HG03354 (cell line): ENCODE data around the gene SCD5.

ENCODE experiments used
- ATAC-seq: cut with Tn5 transposase; IDR thresholded peaks from one replicate; pipeline ENCODE4 v1.9.1; 2021; ENCODE audit warnings: mild to moderate bottlenecking; ENCODE audit not compliant: unreplicated experiment, poor library complexity, severe bottlenecking

The SCD5 gene

DNA sequence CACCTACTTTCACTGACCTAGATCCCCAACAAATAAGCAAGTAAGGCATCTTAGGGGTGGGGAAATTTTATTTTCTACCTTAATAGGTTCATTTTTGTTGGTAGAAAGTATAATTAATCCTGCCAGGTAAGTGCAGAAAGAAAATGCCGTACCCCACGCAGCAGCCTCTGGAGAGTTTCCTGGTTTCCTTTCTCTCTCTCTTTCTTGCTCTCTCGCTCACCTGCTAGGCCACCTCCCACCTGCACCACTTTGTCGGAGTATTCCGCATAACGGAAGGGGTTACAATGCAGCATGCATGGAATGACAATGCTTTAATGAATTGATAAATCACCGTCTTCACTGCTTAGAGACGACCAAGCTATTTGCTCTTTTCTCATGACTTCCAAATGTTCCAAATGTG lies 101.0 kb downstream of the SCD5 start:
- ATAC-seq: no peak

- ATAC-seq: no peak
These were observed 102.3 kb downstream of the SCD5 start for GRCh38 chr4:82696117-82696860.

- ATAC-seq: no peak
These were observed 103.7 kb downstream of the SCD5 start for GRCh38 chr4:82694892-82695291.

GRCh38 chr4:82694046-82694445 lies 104.5 kb downstream of the SCD5 start:
- no peak for ATAC-seq

DNA sequence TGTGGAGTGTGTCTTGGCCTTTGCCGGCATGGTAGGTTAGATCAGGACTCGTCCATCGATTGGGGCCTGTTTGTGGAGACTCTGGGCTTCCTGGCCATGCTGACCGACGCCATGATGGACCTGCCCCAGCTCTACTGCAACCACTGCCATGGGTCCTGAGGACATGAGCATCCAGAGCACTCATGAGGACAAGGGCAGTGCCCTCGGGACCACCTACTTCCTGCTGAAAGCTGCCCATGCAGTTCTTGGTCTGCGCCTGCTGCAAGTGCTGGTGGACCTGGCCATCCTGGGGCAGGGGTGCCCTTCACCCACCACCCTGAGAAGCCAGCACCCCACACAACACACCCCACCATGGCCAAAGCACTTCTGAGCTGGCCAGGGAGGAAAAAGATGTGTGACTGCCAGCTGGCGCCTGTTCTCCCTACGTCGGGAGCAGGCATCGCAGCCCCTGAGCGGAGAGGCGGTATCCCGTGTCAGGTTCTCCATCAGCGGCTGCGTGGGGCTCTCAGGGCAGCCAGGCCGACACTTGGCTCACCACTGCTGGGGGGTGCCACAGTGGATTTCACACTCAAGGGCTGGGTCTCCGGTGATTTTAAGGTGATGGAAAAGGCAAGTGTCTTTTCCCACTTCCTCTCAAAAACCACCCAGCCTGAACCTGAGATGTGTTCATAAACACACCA lies 106.4 kb downstream of the SCD5 start:
- no peak for ATAC-seq

GRCh38 chr4:82691431-82691830 lies 107.2 kb downstream of the SCD5 start:
- ATAC-seq: no peak

DNA sequence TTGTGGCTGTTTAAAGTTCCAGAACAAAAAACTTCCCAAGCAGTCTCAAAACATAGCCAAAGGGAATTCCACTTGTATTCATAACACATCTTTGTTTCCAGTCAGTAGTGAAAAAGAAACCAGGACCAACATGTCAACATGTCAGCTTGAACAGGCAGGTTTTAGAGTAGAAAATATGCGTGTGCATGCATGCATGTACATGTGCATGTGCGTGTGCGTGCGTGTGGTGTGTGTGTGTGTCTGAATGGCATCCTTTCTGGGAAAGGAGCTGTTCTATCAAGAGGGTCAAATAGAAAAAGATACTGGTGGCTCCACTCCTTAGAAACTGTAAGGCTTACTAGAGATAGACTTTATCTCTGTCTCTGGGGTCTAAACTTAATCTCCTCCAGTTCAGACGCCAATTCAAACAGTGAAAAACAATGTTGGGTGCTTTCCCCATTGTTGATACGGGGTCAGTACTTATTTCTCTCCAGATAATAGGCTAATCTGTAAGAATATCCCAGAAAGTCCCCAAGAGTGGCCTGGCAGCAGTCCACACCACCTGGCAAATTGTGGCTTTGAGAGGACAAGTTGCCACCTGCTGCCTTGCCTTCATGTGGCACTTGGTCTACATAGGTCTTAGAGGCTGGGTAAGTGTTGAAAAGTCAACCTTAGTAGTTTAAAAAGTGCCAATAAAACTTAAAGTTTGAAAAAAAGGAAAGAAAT lies 110.4 kb downstream of the SCD5 start:
- no peak for ATAC-seq

DNA sequence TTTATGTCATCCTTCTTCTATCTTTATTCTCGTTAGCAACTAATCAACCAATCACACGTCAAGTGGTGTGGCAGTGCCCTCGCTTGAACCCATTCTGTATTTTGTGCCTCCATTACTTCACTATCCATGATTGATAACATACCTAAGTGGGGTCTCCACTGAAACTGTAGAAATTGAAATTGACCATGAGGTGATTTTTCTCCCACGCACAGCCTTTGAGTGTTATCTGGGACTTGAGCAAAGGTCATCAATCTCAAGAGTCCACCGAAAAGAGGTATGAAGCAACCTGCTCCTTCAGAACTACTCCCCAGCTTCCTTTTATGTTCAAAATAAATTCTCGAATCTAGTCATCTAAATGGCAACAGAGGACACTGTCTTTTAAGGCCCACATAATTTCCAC lies 111.1 kb downstream of the SCD5 start:
- ATAC-seq: no peak

DNA sequence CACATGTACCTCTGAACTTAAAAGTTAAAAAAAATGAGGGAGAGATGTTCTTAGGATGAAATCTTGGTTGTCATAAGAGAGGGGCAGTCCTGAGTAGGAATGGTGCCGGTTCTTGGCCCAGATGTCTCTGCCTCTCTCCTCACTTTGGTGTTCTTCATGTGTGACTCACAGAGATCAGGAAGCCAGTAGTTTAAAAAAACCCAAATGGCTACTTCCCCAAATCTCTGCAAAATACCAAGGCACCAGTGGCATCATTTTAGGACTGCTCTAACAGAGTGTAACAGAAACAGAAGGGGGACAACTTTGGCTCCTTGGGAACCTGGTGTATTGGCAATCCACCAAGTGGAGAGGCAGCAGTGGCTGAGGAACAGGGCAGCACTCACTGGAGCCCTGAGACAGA lies 116.8 kb downstream of the SCD5 start:
- no peak for ATAC-seq

DNA sequence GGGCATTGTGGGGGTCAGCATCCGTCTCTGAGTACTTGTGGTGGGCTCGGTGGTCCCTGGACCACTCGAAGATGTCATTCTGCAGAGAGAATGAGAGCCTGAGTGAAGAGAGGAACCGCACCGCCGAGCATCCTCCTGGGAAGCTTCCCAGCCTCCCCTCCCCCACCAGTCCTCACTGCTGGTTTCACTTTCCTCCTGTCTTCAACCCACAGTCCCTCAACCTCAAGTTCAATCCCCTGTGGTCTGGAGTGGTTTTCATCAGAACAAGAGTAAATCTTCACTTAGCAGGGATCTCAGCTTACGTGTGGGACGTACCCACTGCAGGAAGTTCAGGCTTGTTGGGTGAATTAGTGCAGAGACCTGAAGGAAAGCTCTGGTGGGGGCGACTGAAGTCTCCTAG lies 117.8 kb downstream of the SCD5 start:
- ATAC-seq: no peak

GRCh38 chr4:82679531-82679930 lies 119.1 kb downstream of the SCD5 start:
- no peak for ATAC-seq

DNA sequence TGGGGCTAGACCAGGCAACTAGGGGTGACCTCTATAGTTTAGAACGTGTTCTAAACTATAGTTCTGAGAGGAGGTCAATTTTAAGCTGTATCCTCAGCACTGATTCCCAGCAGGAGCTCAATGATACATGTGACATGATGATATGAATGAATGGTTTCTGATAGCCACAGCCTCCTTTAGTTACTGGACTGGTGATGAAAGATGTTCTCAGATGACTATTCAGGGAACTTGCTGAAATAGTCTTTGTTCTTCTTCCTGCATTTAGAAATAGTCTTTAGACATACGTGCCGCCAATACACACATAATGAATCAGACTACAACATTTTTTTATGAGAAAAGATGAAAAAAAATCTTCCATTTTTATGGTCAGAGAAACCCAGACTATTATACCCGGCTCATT lies 120.5 kb downstream of the SCD5 start:
- no peak for ATAC-seq

DNA sequence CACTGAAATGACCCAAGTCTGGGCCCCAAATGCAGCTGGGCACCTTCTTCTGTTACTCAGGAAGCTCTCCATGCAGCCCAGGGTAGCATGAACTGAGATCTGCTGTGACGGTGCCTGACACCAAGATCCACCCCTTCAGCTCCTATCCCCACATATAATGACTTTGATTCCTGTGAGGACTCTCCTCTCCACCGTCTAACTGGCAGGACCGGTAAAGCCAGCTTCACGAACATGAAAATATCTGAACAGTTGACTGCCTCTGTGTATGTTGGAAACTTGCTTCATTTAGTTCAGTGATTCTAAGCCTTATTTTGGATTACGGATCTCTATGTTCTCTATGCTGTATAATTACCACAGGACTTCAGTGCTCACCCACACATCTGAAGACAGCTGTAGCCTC lies 121.3 kb downstream of the SCD5 start:
- no peak for ATAC-seq

- no peak for ATAC-seq
These were observed 130.7 kb downstream of the SCD5 start for GRCh38 chr4:82667761-82668480.

DNA sequence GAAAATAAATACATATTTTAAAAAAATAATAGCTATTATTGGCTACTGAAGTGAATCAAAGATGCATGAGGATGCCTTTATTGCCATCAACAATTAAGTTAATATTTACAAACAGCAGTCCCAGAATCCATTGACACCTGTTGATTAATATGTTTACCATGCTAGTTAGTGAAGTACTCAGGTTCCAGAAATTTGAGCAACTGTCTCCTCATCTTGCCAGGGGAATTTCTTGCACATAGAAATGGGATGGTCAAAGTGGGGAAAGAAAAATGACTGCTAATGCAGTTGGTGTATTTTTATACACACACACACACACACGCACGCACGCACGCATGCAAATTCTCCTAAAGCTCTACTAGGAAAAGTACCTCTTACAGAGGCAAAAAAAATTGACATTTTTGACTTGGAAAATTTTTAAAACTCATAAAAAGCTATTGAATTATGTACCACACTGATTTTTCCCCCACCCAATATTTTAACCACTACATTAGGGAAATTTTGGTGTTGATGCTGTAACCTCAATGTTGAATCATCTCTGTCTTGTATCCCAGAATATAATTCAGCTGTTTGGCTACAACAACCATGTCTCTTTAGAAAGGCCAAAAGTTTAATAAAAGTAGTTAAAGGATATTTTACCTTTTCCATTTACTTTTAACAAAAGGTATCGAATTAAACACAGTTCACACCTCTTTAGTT lies 131.5 kb downstream of the SCD5 start:
- no peak for ATAC-seq

DNA sequence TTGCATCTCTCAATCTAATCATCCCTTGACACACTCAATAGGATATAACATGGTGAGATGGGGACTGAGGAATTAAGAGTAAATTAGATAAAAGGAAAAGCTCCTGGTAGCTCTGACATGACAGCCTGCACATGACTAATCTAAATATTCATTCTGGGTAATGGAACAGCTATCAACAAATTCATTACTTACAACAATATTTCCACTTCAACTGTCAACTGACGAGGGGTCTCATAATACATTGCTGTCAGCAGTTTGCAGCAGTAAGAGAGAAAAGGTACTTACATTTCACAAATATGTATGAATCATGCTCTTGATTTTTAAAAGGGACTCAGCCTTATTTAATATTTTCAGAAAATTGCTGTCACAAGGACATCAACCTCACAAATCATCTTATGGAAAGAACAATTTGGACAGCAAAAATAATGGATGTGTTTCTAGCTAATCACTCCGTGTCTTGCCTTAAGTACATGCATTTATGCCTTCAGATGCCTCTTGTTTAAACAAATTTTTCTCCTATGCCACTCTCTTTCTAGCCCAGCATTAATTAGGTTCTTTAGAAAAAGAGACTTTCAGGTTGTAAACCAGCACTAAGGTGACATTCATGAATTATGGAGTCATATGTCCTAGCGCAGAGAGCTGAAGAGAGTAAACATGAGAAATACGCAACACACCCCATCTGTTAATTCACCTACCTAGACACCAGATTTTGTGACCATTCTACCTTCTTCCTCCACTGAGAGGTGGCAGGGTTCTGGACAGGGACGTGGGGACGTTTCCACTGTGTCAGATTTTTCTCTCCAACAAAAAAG lies 137.2 kb downstream of the SCD5 start:
- no peak for ATAC-seq

- no peak for ATAC-seq
These were observed 146.5 kb downstream of the SCD5 start for GRCh38 chr4:82652062-82652461.

- ATAC-seq: no peak
These were observed 147.7 kb downstream of the SCD5 start for GRCh38 chr4:82650868-82651267.

- ATAC-seq: no peak
These were observed 150.2 kb downstream of the SCD5 start for GRCh38 chr4:82648356-82648755.
